Activated CD8-positive, alpha-beta memory T cell treated with anti-CD3 and anti-CD28 coated beads for 24 hours (primary cell): ENCODE data around the gene GJB3.
"Not testable (repeated sequence)": the region's sequence is repeated elsewhere in the genome, so short reads cannot be mapped to it uniquely, and the experiment has no call there.

Experiments used
- DNase-seq: peaks from one replicate; pipeline ENCODE4 v3.0.0-alpha.2; 2020

The GJB3 gene

GRCh38 chr1:34786521-34787325 lies 5.7 kb downstream of the GJB3 start:
- DNase-seq: peak; percentile 81

- DNase-seq: no peak
These were observed 6.7 kb downstream of the GJB3 start for GRCh38 chr1:34787461-34788420.

DNA sequence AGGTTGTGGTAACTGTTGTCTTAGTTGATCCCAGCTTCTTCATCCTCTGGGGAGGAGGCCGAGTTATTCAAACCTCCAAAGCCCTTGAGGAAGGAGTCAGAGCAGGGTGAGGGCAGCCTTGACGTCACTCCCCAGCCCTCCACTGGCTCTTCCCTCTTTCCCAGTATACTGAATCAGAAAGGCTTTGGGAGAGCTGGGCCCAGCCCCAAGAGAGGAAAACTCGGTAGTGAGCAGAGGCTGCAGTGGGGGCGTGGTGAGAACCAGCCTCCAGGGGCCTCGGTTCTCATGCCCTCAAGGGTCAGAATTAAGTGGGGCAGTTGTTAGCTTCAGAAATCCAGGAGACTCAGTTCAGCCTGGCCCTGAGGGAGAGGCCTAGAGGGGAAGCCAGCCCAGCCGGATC lies 10.0 kb downstream of the GJB3 start:
- no peak for DNase-seq

GRCh38 chr1:34792424-34792823 lies 11.4 kb downstream of the GJB3 start:
- no peak for DNase-seq

GRCh38 chr1:34792868-34793727 lies 12.1 kb downstream of the GJB3 start, which contains the start of gene GJA4:
GJA4 (plus strand) TSS chr1:34792999; CDS start chr1:34794214, 1,215 bp downstream.
- no peak for DNase-seq

DNA sequence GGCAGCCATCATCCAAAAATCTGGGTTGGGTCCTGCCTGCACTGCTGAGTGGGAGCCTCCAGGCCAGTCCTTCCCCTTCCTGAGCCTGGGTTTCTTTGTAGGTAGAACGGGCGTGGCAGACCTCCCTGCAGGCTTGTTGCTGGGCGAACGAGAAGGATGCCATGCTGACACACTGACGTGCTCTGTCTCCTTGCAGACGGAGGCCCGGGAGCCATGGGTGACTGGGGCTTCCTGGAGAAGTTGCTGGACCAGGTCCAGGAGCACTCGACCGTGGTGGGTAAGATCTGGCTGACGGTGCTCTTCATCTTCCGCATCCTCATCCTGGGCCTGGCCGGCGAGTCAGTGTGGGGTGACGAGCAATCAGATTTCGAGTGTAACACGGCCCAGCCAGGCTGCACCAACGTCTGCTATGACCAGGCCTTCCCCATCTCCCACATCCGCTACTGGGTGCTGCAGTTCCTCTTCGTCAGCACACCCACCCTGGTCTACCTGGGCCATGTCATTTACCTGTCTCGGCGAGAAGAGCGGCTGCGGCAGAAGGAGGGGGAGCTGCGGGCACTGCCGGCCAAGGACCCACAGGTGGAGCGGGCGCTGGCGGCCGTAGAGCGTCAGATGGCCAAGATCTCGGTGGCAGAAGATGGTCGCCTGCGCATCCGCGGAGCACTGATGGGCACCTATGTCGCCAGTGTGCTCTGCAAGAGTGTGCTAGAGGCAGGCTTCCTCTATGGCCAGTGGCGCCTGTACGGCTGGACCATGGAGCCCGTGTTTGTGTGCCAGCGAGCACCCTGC lies 13.2 kb downstream of the GJB3 start:
- no peak for DNase-seq

DNA sequence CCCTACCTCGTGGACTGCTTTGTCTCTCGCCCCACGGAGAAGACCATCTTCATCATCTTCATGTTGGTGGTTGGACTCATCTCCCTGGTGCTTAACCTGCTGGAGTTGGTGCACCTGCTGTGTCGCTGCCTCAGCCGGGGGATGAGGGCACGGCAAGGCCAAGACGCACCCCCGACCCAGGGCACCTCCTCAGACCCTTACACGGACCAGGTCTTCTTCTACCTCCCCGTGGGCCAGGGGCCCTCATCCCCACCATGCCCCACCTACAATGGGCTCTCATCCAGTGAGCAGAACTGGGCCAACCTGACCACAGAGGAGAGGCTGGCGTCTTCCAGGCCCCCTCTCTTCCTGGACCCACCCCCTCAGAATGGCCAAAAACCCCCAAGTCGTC lies 13.8 kb downstream of the GJB3 start:
- no peak for DNase-seq

DNA sequence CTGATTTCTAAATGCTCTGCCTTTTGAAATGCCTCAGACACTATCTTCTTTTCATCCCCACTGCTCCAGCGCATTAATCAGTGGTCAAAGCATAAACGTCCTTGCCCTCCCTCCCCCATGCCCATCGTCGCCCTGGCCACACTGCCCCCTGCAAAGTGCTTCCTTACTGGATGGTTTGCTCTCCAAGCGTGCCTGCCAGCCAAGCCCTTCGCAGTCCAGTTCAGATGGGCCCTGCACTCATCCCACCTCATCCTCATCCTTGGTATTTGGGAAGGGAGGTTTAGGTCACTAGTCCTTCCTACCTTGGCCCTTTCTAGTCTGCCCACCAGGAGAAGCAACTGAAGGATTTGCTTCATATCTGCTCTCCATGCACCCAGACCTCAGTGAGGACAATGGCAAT lies 14.9 kb downstream of the GJB3 start:
- no peak for DNase-seq

DNA sequence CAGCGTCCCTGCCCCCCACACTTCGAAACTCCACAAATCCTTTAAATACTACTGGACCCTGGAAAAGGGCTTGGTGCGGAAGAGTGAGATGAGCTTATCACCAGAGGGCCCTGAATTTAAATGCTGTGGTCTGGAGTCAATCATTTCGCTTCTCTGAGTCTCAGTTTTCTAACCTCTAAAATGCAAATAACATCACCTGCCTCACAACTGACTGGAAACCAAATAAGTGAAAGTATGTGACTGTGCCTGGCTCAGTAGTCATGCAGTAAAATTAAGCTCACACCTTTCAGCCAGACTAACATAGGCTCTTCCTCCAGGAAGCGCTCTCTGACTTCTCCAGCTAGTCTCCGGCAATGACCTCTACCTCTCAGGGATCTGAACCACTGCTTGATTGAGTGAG lies 16.0 kb downstream of the GJB3 start:
- DNase-seq: no peak

DNA sequence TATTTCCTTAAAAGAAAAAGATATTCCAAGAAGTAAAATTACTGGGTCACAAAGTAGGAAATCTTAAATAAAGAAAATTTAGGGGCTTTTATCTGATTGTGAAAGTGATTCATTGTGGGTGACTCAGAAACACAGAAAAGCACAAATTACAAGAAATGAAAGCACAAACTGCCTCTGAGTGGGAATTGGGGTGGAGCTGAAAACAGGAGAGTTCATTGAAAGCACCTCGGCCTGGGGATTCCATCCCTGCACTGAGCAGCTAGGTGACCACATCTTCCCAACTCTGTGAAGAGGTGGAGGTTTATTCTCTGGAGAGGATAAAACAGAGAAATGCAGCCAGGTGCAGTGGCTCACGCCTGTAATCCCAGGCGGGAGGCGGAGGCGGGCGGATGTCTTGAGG lies 19.2 kb downstream of the GJB3 start:
- DNase-seq: no peak

GRCh38 chr1:34803770-34804169 lies 22.8 kb downstream of the GJB3 start:
- DNase-seq: no peak

DNA sequence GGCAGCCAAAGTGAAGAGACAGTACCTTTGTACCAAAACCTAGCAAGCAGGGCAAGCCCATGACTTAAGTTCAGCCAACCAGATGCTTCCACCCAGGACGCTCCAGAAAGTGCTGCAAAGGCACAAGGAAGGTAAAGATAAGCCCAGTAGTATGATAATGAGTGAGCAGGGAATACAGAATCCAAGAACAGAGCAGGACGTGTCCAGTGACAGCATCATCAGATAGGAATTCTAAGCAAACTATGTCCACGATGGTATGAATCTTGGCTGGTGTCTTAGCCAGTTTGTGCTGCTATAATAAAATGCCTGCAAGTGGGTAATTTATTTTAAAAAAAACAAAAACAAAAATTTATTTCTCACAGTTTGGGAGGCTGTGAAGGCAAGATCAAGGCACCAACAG lies 25.4 kb downstream of the GJB3 start:
- no peak for DNase-seq

DNA sequence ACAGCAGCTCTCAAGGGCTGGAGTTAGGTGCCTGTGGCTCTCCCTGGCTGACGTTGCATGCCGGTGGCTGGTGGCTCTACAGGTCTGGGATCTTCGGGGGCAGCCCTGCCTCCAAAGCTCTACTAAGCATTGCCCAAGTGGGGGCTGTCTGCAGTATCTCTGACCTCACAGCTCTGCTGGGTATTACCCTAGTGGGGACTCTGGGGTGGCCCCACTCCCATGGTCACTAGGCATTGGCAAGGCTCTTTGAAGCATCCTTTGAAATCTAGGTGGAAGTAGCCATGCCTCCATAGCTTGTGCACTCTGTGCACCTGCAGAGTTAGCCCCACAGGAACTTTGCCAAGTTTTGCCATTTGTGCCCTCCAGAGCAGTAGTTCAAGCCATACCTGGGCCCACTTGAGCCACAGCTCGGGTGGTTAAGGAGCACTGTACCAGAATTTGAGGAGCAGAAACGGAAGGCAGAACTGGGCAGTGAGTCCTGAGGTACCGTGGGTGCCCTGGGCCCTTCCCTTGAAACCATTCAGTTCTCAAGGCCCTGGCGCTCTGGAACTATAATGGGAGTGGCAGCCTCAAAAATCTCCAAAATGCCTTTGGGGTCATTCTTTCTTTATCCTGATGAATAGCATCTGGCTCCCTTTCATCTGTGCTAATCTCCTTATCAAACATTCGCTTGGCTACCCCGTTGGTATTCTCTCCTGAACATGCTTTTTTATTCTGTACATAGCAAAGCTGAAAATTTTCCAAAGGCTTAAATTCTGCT lies 27.2 kb downstream of the GJB3 start:
- DNase-seq: no peak

- DNase-seq: not testable (repeated sequence)
These were observed 29.8 kb downstream of the GJB3 start for GRCh38 chr1:34810781-34811180.

DNA sequence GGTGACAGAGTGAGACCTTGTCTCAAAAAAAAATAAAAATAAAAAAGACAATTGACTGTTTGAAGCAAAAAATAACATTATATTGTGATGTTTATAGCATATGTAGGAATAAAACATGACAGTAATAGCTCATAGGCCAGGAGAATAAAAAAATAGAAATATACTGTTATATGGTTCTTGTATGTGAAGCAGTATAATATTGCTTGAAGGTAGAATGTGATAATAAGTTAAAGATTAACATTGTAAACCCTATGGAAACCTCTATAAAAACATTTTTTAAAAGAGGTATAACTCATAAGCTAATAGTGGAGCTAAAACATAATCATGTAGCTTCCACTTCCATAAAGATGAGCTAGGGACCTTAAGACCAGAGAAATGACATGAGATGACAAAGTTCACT lies 35.3 kb downstream of the GJB3 start:
- DNase-seq: no peak

GRCh38 chr1:34816778-34817177 lies 35.8 kb downstream of the GJB3 start:
- no peak for DNase-seq

- not testable (repeated sequence) for DNase-seq
These were observed 37.8 kb downstream of the GJB3 start for GRCh38 chr1:34818862-34819261.

- no peak for DNase-seq
These were observed 41.2 kb downstream of the GJB3 start for GRCh38 chr1:34822202-34822601.

- DNase-seq: no peak
These were observed 43.9 kb downstream of the GJB3 start for GRCh38 chr1:34824817-34825454.

DNA sequence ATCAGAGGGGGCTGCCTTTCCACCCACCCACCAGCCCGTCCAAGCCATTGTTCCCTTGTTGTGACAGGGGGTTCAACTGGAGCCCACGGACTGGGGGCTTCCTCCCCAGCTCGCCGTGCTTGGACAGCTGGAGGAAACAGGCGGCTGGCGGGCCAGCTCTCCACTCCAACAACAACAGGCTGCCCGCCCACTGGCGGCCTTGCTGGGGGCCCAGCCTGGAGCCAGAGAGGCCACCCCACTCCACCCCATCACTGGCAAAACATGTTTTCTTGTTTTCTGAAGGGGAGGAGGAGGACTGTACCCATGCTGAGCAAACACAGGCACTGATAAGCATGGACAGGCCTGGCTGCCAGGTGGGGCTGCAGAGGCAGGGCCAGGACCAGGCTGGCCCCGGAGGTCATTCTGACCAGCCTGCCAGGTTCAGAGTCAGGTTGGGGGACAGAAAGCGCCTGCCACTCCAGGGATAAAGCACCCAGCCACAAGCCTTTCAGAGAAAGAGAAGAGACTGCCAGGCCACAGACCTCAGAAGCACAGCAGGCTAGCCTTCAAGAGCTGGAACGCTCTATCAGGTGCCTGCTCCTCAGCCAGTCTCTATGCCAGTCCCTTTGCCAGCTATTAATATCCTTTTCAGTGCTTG lies 44.6 kb downstream of the GJB3 start:
- no peak for DNase-seq
